Endothelial cell of umbilical vein (primary cell): ENCODE data around the gene IQSEC3. TPM values are rescaled to one million over a fixed set of nuclear protein-coding genes. Genes with fewer than 3 reads are reported as not detected.

Source experiments
- BruUV-seq: library from RNA; stranded (reverse); fragments of 400-500 nt; replicated peaks from 2 replicates; lab custom pipeline; 2021; lab: Mats Ljungman, UMichigan
- CTCF ChIA-PET: fragments of 300-600, 350-600 bp; sonication (Branson Sonifier 250); formaldehyde crosslinking; loops from one replicate; lab custom pipeline; 2021; ENCODE audit warnings: antibody characterized with exemption, inconsistent platforms; lab: Charles Lee
- POLR2A ChIA-PET: fragments of 300-600, 350-600 bp; sonication (Branson Sonifier 250); formaldehyde crosslinking; loops from one replicate; lab custom pipeline; 2021; ENCODE audit warnings: antibody characterized with exemption, inconsistent platforms; lab: Charles Lee
- DNase-seq: peaks from one replicate; pipeline ENCODE4 v3.0.0-alpha.2; 2011; ENCODE audit warnings: low read depth, low spot score
- FAIRE-seq: peaks from 2 replicates; lab custom pipeline; 2011; peaks lifted over from hg19 to GRCh38; lab: Jason Lieb, UNC
- H2AFZ ChIP-seq: 2 replicates; pipeline ENCODE4 v1.6.0; 2012; ENCODE audit warnings: low read depth, low read length, control low read depth, inconsistent platforms
- H3K27ac ChIP-seq: 2 replicates; pipeline ENCODE4 v1.5.1; 2011; ENCODE audit warnings: low read depth, mild to moderate bottlenecking, control low read depth, low read length, moderate library complexity; ENCODE audit not compliant: insufficient read depth
- H3K27me3 ChIP-seq, 2 experiments: 2 replicates each; pipeline versions ENCODE4 v1.6.0 to v1.6.1; 2011; ENCODE audit warnings: low read length in 2 of 2, mixed read lengths in 1 of 2; ENCODE audit not compliant: control insufficient read depth in 2 of 2, insufficient read depth in 2 of 2
- H3K36me3 ChIP-seq, 2 experiments: 2 replicates in 1 of 2; 3 replicates in 1 of 2; pipeline ENCODE4 v1.5.1; 2011; ENCODE audit warnings: low read length in 2 of 2, mild to moderate bottlenecking in 1 of 2, moderate library complexity in 1 of 2; ENCODE audit not compliant: control insufficient read depth in 2 of 2, insufficient read depth in 2 of 2; ENCODE audit errors: extremely low read depth in 1 of 2
- H3K4me1 ChIP-seq: 3 replicates; pipeline ENCODE4 v1.5.1; 2011; ENCODE audit warnings: mild to moderate bottlenecking, low read length; ENCODE audit not compliant: control insufficient read depth, insufficient read depth; ENCODE audit errors: extremely low read depth
- H3K4me2 ChIP-seq: 2 replicates; pipeline ENCODE4 v1.6.1; 2011; ENCODE audit warnings: low read length, control low read depth, mixed read lengths; ENCODE audit not compliant: insufficient read depth
- H3K4me3 ChIP-seq, 3 experiments: fragments of 200-600 bp in 1 of 3; sonication (generic), shearing (Covaris generic) in 1 of 3; replicated peaks in 1 of 3; 2 replicates each; pipeline ENCODE4 v1.5.1; 2011 to 2016; ENCODE audit warnings: control low read depth in 3 of 3, low read length in 3 of 3, mild to moderate bottlenecking in 2 of 3, inconsistent platforms in 1 of 3, low read depth in 1 of 3, moderate library complexity in 1 of 3; ENCODE audit not compliant: insufficient read depth in 1 of 3
- H3K79me2 ChIP-seq: 2 replicates; pipeline ENCODE4 v1.6.0; 2012; ENCODE audit warnings: low read length, inconsistent platforms; ENCODE audit not compliant: control insufficient read depth, insufficient read depth
- H3K9ac ChIP-seq: replicated peaks from 2 replicates; pipeline ENCODE3; 2011; ENCODE audit warnings: low read length, control low read depth; ENCODE audit not compliant: insufficient read depth; ENCODE audit errors: extremely low read depth
- H3K9me1 ChIP-seq: replicated peaks from 3 replicates; pipeline ENCODE4 v1.6.0; 2011; ENCODE audit warnings: mild to moderate bottlenecking, low read length; ENCODE audit not compliant: control insufficient read depth, insufficient read depth; ENCODE audit errors: extremely low read depth
- H3K9me3 ChIP-seq: replicated peaks from 2 replicates; pipeline ENCODE4 v1.5.1; 2012; ENCODE audit warnings: low read length, inconsistent platforms; ENCODE audit not compliant: control insufficient read depth, insufficient read depth
- H4K20me1 ChIP-seq: replicated peaks from 2 replicates; pipeline ENCODE3; 2011; ENCODE audit warnings: mild to moderate bottlenecking, low read length; ENCODE audit not compliant: control insufficient read depth, insufficient read depth; ENCODE audit errors: extremely low read depth
- EZH2 ChIP-seq: IDR thresholded peaks from 2 replicates; pipeline ENCODE4 v1.6.1; 2012; ENCODE audit warnings: borderline replicate concordance, low read depth, mild to moderate bottlenecking, moderate library complexity, low read length, inconsistent platforms; ENCODE audit not compliant: severe bottlenecking
- FOS ChIP-seq: IDR thresholded peaks from 2 replicates; pipeline ENCODE4 v1.6.1; 2011; ENCODE audit warnings: mild to moderate bottlenecking, low read length, moderate library complexity, borderline replicate concordance; ENCODE audit not compliant: insufficient read depth
- GATA2 ChIP-seq: IDR thresholded peaks from 2 replicates; pipeline ENCODE4 v1.7.0; 2011; ENCODE audit warnings: low read depth, mild to moderate bottlenecking, moderate library complexity, mixed read lengths, low read length; ENCODE audit not compliant: insufficient read length, insufficient read depth
- JUN ChIP-seq: IDR thresholded peaks from 2 replicates; pipeline ENCODE4 v1.6.1; 2011; ENCODE audit warnings: borderline replicate concordance, low read depth; ENCODE audit not compliant: insufficient read length, insufficient read depth
- MYC ChIP-seq: IDR thresholded peaks from one replicate; pipeline ENCODE4 v1.6.1; 2011; ENCODE audit warnings: mild to moderate bottlenecking, low read depth, low read length
- POLR2A ChIP-seq: IDR thresholded peaks from 2 replicates; pipeline ENCODE4 v1.6.1; 2012; ENCODE audit warnings: low read depth, mild to moderate bottlenecking, control low read depth, low read length
- POLR2AphosphoS5 ChIP-seq: IDR thresholded peaks from 2 replicates; pipeline ENCODE4 v1.6.1; 2012; ENCODE audit warnings: low read depth, mild to moderate bottlenecking, control low read depth, low read length, moderate library complexity; ENCODE audit not compliant: insufficient read depth
- dilution Hi-C: fragments of 300-500 bp; cut with MboI; formaldehyde crosslinking; loops from one replicate; pipeline ENCODE4 v1.15.0; 2019; ENCODE audit warnings: low sequenced_read_pairs; ENCODE audit not compliant: extremely low pct_ligation_motif_present
- intact Hi-C: fragments of 100-400 bp; cut with micrococcal nuclease; formaldehyde crosslinking; loops from one replicate; pipeline ENCODE4 v1.10.0; 2022
- polyA plus RNA-seq, 4 experiments: library from polyadenylated mRNA; depleted of rRNA in 3 of 4; stranded (reverse) in 3 of 4; unstranded in 1 of 4; fragments of >200 nt; gene quantifications; 2 replicates each; pipeline versions ENCODE4 v1.2.1 to v1.2.3, GENCODE V29; 2011 to 2012; ENCODE audit warnings: missing spikeins in 1 of 4
- total RNA-seq: library from RNA; stranded (reverse); gene quantifications from 2 replicates; pipeline ENCODE4 v1.2.3, GENCODE V29; 2021
- TF ChIP-seq, protein P1 (sequence below), 2 donors: IDR thresholded peaks; 1 replicate in 1 of 2; 2 replicates in 1 of 2; pipeline ENCODE4 v1.5.1; 2011; ENCODE audit warnings: low read length in 2 of 2, mild to moderate bottlenecking in 2 of 2, moderate library complexity in 2 of 2, control low read depth in 1 of 2, inconsistent platforms in 1 of 2, low read depth in 1 of 2; ENCODE audit not compliant: insufficient read depth in 1 of 2; ENCODE audit errors: extremely low read depth in 1 of 2
- TF ChIP-seq, protein P2 (sequence below): IDR thresholded peaks from 2 replicates; pipeline ENCODE4 v1.6.1; 2011; ENCODE audit not compliant: insufficient read depth, insufficient read length

The IQSEC3 gene
- total and polyA plus RNA-seq, 2 donors (not counting 3 experiments of a cell fraction or from before 2014, with no cell fraction given) = not detected

DNA sequence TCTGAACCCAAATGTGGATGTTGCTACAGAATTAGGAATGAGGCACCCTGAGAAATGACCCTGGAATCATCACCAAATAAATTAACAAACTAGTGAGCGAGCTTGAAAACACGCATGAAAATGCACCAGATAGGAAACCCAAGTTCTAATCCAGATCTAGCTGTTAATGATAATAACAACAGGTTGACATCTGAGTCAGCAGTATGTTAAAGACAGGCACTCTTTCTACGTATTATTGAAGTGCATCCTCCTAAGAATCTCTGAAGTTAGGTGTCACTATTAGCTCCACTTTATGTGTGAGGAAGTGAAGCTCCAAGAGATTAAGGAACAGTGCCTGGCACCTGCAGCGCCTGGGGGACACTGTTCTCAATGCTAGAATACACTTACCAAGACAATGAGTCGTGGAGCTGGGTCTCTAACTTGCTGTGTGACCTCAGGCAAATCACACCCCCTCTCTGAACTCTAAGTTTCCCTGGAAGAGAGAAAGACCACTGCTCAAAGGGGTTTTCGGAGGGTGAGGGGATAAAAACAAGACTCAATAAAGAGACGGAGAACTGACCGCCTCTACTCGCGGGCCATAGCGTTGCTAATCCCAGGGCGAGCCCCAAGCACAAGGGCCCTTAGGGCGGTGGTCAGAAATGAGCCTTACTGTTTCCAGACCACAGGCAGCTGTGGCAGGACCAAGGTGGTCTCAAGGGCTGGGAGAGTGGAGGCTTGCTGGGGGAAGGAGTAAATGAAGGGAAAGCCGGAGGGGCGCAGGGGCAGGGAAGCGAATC lies 145.3 kb downstream of the IQSEC3 start:
- CTCF ChIA-PET = interaction anchor here (0.9 to 1.3 kb wide), 3 partner anchors 9 to 40 kb away, joined by 4 to 5 read pairs (median 4); no protein-coding TSS in a partner anchor

More for the DNA sequence above, 145.3 kb downstream of the IQSEC3 start:
- no TSS peak for BruUV-seq
- intact Hi-C loops = no loop called here
- Histone ChIP-seq H3K79me2 (no peaks in the 10 kb centered on the region), H3K4me3 (no peak overlapping the region), H3K36me3 (no peaks in the 10 kb centered on the region), H3K9ac (no peak overlapping the region), H3K27me3 (no peaks in the 10 kb centered on the region), H3K9me3 (no peaks in the 10 kb centered on the region), H3K4me2 (no peak overlapping the region), H3K27ac (no peak overlapping the region), H3K9me1 (no peaks in the 10 kb centered on the region), H4K20me1 (no peaks in the 10 kb centered on the region), H3K4me1 (no peaks in the 10 kb centered on the region), H2AFZ (no peak overlapping the region)
- FAIRE-seq (no peak), DNase-seq (no peak)
- TF ChIP-seq POLR2AphosphoS5 (no peak), POLR2A (no peak), FOS (no peak), EZH2 (no peak), GATA2 (no peak), JUN (no peak), MYC (no peak)
- TF ChIP-seq, protein P1, sequence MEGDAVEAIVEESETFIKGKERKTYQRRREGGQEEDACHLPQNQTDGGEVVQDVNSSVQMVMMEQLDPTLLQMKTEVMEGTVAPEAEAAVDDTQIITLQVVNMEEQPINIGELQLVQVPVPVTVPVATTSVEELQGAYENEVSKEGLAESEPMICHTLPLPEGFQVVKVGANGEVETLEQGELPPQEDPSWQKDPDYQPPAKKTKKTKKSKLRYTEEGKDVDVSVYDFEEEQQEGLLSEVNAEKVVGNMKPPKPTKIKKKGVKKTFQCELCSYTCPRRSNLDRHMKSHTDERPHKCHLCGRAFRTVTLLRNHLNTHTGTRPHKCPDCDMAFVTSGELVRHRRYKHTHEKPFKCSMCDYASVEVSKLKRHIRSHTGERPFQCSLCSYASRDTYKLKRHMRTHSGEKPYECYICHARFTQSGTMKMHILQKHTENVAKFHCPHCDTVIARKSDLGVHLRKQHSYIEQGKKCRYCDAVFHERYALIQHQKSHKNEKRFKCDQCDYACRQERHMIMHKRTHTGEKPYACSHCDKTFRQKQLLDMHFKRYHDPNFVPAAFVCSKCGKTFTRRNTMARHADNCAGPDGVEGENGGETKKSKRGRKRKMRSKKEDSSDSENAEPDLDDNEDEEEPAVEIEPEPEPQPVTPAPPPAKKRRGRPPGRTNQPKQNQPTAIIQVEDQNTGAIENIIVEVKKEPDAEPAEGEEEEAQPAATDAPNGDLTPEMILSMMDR (IDR thresholded peaks at IDR 0.05; ENCODE audit: extremely low read depth in 1 of 2, insufficient read depth in 1 of 2, low read depth in 1 of 2, low read length in 2 of 2) = no peak
- TF ChIP-seq, protein P2, sequence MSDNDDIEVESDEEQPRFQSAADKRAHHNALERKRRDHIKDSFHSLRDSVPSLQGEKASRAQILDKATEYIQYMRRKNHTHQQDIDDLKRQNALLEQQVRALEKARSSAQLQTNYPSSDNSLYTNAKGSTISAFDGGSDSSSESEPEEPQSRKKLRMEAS = no peak
- POLR2A ChIA-PET = no interaction called here
- dilution Hi-C loops = no loop called here
